GM12892 (cell line): ENCODE data around the gene TRRAP.

Source experiments
- DNase-seq: peaks from one replicate; pipeline ENCODE4 v3.0.0; 2011; ENCODE audit not compliant: insufficient read length
- FAIRE-seq: peaks from 2 replicates; lab custom pipeline; 2011; peaks lifted over from hg19 to GRCh38; lab: Jason Lieb, UNC
- POLR2A ChIP-seq: IDR thresholded peaks from 2 replicates; pipeline ENCODE4 v1.6.1; 2011; ENCODE audit warnings: low read depth, low read length, control low read depth
- POLR2AphosphoS5 ChIP-seq: IDR thresholded peaks from 2 replicates; pipeline ENCODE4 v1.6.1; 2011; ENCODE audit warnings: low read depth, low read length, control low read depth
- TAF1 ChIP-seq: IDR thresholded peaks from 2 replicates; pipeline ENCODE4 v1.6.1; 2011; ENCODE audit warnings: low read depth, mild to moderate bottlenecking, control low read depth, low read length, borderline replicate concordance

TRRAP gene

DNA sequence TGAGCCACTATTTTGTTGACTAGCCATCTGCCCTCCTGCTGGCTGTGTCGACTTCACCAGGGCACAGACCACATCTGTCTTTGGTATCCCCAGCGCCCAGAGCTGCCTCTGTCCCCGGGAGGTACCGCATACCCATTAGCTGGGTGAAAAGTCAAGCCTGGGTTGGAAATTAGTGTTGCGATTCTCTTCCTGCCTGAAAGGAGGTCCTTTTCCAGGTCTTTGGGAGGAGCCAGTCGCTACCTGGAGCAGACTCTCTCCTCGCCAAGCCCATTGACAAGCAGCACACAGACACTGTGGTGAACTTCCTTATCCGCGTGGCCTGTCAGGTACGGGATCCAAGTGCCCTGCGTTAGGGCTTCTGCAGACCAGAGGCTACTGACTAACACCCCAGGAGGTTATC lies 79.4 kb downstream of the TRRAP start:
- no peak for DNase-seq
- FAIRE-seq, result no peak
- TF ChIP-seq POLR2AphosphoS5 (no peak), POLR2A (no peak), TAF1 (no peak)

- no peak for FAIRE-seq
Measured at GRCh38 chr7:98958968-98959367, 80.6 kb downstream of the TRRAP start.

DNA sequence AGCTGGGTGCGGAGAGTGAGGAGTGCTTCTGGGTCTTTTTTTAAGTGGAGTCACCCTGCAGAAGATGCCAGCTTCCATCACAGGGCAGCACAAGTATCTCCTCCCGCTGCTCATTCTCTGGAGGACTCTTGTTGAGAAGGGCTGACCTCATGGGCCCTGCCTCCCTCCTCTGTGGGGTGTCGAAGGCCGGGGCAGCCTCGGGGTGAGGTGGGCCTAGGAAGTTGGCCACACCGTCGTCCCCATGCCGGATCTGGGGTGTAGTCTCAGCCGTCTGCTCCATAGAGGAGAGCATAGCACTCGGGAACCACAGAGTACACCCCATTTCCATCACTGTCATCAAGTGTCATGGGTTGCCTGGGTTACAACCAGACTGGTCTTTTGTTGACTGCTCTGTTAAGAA lies 85.0 kb downstream of the TRRAP start:
- FAIRE-seq (no peak), DNase-seq (no peak)
- TF ChIP-seq POLR2AphosphoS5 (no peak), TAF1 (no peak), POLR2A (no peak)

More at GRCh38 chr7:98958968-98959367, 80.6 kb downstream of the TRRAP start:
- no peak for DNase-seq
- TF ChIP-seq TAF1, result no peak
- TF ChIP-seq POLR2A, result no peak
- no peak for TF ChIP-seq POLR2AphosphoS5

GRCh38 chr7:98964596-98964995 lies 86.3 kb downstream of the TRRAP start:
- DNase-seq (no peak), FAIRE-seq (no peak)
- TF ChIP-seq POLR2A, result no peak

DNA sequence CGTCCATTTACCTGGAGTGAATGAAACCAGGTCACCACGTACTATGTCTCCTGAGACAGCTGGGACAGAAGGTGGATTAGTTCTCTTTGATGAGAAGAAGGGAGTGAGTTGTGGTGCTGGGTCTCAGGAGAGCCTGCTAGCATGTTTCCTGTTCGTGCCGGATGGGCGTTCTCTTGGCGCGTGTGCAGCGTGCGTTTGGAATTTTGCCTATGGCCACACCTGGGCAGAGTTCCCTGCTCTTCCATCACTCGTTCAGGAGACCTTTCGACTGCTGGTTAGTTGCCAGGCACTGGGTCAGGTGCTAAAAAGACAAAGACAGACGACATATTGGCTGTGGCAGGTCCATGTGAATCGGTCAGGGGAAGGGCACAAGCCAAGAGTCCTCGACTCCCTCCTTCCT lies 90.3 kb downstream of the TRRAP start:
- FAIRE-seq (no peak), DNase-seq (no peak)
- TF ChIP-seq POLR2AphosphoS5, result no peak
- TF ChIP-seq TAF1, result no peak
- TF ChIP-seq POLR2A, result no peak

DNA sequence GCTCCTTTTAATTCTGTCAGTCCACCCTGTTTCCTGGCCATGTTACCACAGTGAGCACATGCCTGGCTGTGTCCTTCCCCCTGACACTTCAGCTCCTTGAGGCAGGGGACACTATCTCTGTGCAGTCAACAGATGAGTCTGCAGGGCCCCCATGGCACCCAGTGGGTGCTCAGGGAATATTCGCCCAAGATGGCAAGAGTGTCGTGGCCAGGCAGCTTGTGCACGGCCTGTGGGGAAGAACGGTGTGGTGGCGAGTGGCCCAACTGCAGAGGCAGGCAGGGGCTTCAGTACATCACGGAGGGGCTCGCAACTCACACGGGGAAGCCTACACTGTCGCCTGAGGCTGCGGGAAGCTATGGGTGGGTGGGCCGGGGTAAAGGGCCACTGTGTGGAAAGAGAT lies 91.1 kb downstream of the TRRAP start:
- DNase-seq (no peak), FAIRE-seq (no peak)
- TF ChIP-seq POLR2AphosphoS5 (no peak), TAF1 (no peak), POLR2A (no peak)

DNA sequence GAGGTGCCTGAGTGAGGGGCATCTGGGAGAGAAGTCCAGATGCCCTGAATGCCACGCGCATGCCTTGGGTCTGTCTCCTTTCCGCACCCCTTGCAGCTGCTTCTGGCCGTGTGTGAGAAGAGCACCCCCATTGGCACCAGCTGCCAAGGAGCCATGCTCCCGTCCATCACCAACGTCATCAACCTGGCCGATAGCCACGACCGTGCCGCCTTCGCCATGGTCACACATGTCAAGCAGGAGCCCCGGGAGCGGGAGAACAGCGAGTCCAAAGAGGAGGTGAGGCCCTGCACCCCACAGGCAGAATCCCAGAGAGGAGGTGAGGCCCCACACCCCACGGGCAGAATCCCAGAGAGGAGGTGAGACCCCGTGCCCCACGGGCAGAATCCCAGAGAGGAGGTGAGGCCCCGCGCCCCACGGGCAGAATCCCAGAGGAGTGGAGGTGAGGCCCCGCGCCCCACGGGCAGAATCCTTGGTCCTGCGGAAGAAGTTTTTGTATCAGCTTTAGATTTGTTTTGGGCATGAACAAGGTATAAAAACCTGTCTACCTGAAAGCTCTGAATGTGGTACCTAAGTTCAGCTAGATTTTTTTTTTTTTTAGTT lies 91.8 kb downstream of the TRRAP start:
- FAIRE-seq, result no peak
- no peak for DNase-seq
- TF ChIP-seq POLR2A, result no peak
- no peak for TF ChIP-seq POLR2AphosphoS5
- TF ChIP-seq TAF1, result no peak

DNA sequence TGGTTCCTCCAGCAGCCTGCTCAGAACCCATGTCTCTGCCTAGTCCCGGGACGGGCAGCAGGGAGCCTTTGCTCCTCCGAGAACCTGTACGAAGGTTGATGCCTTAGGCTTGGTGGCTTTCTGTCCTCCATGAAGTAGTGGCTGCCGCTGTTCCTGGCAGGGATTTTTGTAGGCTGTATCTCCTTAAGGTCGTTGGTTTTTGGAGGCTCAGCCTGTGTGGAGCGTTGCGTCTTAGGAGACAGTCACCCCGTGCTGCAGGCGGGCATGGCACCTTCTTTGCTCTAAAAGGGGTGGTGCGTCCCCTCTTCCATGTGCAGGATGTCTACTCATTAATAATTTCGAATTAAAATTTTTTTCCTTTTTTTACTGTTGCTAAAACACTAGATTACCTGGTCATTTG lies 92.5 kb downstream of the TRRAP start:
- no peak for FAIRE-seq
- DNase-seq, result no peak

DNA sequence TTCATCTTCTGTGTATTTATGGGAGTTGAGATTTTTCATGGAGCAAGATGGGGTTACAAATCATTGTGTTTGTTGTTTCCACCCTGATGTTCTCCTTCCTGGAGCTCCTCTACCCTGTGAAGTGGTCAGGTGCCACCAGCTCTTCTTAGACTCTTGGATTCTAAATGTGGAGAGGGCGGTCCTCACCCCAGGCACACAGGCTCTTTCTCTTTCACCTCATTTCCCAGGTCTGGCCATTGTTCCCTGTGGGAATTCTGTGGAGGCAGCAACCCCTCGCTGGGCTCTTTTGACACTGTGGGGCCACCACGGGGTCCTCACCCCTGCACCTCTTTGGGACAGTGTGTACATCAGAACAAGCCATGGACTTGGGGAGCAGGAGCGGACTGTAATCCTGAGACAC lies 95.9 kb downstream of the TRRAP start:
- DNase-seq, result no peak
- no peak for TF ChIP-seq POLR2AphosphoS5
- no peak for TF ChIP-seq POLR2A
- no peak for TF ChIP-seq TAF1
- no peak for FAIRE-seq

More for the DNA sequence above, 92.5 kb downstream of the TRRAP start:
- no peak for TF ChIP-seq POLR2AphosphoS5
- TF ChIP-seq TAF1, result no peak
- no peak for TF ChIP-seq POLR2A

GRCh38 chr7:98974906-98975816 lies 96.8 kb downstream of the TRRAP start:
- no peak for FAIRE-seq
- DNase-seq, result no peak
- TF ChIP-seq POLR2A, result no peak
- no peak for TF ChIP-seq POLR2AphosphoS5
- no peak for TF ChIP-seq TAF1

GRCh38 chr7:98976396-98977185 lies 98.3 kb downstream of the TRRAP start:
- TF ChIP-seq TAF1 (no peak), POLR2AphosphoS5 (no peak), POLR2A (no peak)
- DNase-seq (no peak), FAIRE-seq (no peak)

GRCh38 chr7:98978672-98979071 lies 100.3 kb downstream of the TRRAP start:
- DNase-seq (no peak), FAIRE-seq (no peak)
- TF ChIP-seq TAF1 (no peak), POLR2AphosphoS5 (no peak), POLR2A (no peak)
